ENCODE data around the gene SERPINI1.

DNA sequence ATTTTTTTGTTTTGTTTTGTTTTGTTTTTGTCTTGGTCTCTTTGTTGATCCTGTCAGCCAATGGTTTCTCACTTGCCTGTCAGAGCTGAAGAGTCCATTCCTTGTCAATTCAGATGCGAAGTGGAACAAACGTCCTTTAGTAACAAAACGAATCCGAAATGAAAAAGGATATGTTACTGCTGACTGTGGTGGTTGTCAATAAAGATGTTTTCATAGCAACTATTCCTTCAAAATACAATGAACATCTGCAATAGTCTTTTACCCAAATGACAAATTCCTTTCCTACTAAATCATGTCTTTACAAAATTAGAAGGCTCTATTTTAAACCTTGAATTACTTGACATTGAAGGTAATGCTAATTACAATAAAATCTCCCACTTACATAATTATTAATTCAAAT lies 134.7 kb downstream of the SERPINI1 start:
- TF ChIP-seq, protein P1, sequence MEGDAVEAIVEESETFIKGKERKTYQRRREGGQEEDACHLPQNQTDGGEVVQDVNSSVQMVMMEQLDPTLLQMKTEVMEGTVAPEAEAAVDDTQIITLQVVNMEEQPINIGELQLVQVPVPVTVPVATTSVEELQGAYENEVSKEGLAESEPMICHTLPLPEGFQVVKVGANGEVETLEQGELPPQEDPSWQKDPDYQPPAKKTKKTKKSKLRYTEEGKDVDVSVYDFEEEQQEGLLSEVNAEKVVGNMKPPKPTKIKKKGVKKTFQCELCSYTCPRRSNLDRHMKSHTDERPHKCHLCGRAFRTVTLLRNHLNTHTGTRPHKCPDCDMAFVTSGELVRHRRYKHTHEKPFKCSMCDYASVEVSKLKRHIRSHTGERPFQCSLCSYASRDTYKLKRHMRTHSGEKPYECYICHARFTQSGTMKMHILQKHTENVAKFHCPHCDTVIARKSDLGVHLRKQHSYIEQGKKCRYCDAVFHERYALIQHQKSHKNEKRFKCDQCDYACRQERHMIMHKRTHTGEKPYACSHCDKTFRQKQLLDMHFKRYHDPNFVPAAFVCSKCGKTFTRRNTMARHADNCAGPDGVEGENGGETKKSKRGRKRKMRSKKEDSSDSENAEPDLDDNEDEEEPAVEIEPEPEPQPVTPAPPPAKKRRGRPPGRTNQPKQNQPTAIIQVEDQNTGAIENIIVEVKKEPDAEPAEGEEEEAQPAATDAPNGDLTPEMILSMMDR (IDR thresholded peaks at IDR 0.05 in 8 of 11, conservative IDR thresholded peaks at IDR 0.05 in 3 of 11): no peak
- TF ChIP-seq POLR2A (IDR thresholded peaks at IDR 0.05) (no peak), POLR2AphosphoS5 (IDR thresholded peaks at IDR 0.05) (no peak)

All from spleen (tissue), 7 donors.